HG03064 (cell line): ENCODE results near the gene ABHD17C.

Experiments used
- ATAC-seq: cut with Tn5 transposase; IDR thresholded peaks from one replicate; pipeline ENCODE4 v1.9.1; 2021; ENCODE audit warnings: low read depth; ENCODE audit not compliant: unreplicated experiment

The ABHD17C gene

DNA sequence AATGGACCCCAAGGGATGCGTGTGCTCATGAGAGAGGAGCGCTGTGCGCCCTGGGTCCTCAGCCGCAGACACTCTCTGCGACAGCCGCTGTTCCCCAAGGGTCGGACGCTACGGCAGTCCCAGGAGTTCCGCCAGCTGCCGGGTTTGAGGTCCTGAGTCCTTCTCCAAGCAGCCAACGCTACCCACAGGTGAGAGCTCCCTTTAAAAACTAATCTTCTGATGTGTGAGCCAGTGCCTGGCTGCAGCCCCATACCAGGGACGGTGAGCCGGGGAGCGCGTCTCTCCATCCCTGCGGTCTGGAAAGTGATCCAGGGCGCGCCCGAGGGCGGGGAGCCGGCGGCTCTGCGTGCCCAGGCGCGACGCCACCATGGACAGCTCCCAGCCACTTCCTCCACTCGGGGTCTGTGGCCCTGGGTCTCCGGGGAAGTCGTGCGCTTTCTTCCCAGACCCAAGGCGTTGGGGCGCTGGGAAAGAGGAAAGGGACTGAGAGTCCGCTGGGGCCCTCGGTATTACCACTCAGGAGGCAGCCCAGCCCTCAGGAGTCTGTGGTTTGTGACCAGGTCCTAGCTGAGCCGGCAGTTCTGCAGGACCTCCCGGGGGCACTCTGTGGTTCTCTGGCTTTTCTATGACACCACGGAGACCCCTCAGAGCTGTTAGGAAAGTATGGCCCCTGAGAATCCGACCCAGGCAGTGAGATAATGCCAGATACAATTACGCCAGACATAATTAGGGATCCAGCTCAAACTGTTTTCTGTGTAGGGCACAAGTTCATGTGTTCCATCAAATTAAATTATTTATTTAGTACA is 85.5 kb downstream of the ABHD17C start:
- no peak for ATAC-seq

DNA sequence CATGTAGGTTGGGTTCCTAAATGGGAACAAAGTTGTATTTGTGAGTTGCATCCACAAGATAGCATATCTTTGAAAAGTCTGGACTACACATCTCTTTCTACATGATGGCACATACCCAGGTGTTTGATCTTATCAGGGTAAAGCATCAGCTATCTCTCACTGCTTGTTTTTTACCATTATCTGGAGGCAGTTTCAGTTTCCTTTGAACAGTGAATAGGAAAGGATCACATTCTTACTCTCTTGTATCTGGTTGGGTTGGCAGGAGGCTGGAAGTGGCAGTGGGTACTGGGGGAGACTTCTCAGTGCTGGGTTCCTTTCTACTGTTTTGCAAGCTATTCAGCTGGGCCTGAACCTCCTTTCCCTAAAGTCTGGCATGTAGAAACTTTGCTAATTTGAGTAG is 88.2 kb downstream of the ABHD17C start:
- no peak for ATAC-seq

DNA sequence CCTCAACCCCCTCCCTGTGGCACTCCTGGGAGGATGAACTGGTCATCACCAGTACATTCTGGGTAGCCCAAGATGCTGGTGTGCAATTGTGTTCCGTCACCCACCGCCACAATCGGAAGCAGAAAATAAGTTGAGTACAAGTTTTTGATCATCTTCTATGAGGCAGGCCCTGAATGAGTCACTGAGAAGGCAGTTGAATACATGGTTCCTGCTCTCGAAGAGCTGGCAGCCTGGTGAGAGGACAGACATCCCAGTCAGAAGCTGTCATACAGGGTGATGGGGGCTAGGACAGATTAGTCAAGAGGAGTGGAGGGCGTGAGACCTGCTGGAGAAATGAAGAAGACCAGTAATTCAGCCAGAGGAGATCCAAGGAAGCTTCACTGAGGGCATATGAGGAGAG is 90.2 kb downstream of the ABHD17C start:
- ATAC-seq = no peak

DNA sequence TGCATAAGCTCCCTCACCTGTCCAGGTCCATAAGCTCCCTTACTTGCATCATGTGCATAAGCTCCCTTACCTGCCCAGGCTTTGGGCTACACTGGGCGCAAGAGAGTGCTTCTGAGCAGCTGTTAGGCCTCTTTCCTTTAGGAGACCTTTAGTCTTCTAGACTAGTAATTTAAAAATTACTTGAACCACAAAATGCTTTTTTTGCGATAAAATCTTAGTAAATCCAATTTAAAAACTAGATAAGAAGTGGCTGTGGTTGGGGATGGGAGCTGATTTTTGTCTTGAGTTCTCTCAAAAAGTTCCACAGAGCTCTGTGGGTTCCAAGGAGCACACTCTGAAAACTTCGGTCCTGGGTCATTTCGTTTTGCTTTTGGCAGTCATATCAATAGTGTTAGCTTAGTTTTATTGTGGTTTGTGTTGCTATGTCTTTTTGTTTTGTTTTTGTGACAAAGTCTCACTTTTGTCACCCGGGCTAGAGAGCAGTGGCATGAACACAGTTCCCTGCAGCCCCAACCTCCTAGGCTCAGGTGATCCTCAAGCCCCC is 90.8 kb downstream of the ABHD17C start:
- no peak for ATAC-seq

DNA sequence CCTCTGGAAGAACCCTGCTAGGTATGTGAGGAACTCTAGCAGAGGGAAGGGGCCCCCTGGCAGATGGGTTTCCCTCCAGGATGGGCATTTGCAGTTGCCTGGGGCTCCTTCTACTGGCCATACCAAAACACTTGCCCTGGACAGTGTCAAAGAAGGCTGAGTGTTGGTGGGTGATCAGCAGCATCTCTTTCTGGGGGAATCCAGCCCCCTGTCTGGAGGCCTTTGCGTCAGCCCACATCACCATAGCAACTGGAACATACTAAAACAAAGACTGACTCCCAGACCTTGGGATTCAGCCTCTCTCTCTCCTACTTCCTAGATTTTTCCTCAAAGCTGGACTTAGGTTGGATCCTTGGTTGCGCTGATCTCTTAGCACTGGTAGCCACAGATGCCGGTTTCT is 92.2 kb downstream of the ABHD17C start:
- ATAC-seq = no peak

DNA sequence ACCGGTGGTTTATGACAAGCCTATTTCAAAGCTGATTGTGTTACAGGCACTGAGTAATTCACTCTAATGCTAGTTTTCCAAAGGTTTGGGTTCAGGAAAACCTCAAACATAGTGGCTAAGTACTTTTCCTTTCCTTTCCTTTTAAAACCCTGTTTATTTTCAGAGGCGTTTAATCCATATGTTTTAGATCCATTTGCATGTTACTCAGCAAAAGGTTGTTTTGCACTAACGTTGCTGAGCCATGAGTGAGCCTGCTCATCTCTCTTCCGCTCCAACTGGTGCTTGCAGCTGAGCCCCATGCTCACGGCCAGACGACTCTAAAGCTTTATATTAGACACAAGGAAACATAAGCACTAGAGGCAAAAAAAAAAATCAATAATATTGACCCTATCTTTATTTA is 93.4 kb downstream of the ABHD17C start:
- ATAC-seq = no peak

DNA sequence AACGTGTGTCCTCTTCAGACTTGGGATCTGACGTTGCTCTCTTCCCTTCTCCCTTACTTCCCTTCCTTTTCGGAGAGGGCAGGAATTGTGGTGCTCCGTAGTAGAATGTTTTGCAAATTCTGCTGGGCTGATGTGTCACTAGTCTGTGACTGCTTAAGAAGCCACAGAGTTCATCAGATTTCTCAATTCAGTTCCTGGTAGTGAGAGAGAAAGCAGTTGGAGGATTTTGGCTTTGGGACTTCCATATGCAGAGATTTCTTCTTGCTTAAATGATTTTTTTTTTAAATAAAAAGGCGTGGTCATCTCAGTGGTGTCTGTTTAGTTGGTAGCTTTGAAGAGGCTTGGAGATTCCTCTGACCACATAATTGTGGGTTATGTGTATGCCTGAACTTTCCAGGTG is 94.2 kb downstream of the ABHD17C start:
- no peak for ATAC-seq

DNA sequence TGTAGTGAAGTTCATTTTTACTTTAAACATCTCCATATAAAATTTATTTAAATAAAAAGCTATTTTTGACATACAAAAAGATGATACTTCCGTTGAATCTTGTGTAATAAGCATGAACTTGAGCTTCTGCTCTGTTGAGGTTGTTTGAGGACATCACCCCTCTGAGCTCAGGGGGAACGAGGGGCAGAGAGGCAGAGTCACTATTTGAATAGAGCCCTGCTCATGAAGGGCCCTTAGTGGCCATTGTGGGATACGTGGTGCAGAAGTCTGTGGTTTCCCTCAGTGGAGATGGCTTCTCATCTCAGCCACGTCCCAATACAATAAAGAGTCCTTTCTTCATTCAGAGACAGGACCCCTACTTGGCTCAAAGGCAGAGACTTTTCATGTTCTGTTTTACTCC is 94.7 kb downstream of the ABHD17C start:
- no peak for ATAC-seq

DNA sequence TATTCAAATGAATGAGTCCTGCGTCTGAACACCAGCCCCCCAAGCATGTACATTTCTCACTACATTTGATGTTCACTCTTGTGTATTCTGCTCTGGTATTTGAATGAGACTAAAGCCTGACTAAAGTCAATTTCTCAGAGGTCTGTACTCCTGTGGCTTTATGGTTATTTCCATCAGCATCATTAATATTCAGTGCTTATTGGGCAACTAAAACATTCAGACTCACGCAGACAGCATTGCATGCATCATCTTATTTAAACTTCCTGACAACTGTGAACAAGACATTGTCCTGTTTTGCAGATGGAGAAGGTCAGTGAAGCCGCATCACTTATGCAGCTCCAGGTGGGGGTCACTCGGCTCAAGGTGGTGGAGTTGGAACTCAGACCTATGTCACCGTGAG is 95.1 kb downstream of the ABHD17C start:
- no peak for ATAC-seq

DNA sequence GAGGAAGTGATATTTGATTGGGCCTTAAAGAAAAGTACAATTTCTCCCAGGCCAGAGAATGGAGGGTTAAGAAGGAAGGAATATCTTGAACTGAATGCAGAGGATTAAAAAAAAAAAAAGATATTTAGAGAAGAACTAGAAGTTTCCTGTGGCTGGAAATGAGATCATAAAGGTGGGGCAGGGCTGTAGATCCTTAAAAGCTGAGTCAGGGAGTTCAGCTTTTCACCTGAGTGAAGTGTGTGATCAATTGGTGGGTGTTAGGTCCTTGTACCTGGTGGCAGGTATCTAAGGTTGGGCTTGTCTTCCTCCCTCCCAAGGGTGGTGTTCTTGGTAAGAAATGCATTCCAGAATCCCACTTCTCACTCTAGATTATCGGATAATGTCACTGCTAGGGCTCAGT is 95.9 kb downstream of the ABHD17C start:
- no peak for ATAC-seq

DNA sequence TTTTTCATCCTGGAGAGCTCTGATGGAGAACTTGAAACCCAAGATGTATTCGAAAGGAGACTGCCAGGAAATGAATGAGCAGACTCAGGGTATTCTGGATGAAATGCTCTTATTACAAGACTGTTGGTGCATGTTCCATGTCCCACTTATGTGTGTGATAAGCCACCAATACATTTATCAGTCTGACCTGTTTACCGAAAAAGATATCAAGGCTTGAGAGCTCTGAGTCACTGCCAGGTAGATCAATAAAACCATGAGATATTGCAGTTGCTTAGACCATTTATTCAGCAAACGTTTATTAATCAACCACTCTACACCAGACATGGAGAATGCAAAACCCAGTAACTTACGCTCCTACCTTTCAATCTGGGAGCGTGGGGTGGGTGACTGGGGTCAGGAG is 101.3 kb downstream of the ABHD17C start:
- ATAC-seq = no peak

DNA sequence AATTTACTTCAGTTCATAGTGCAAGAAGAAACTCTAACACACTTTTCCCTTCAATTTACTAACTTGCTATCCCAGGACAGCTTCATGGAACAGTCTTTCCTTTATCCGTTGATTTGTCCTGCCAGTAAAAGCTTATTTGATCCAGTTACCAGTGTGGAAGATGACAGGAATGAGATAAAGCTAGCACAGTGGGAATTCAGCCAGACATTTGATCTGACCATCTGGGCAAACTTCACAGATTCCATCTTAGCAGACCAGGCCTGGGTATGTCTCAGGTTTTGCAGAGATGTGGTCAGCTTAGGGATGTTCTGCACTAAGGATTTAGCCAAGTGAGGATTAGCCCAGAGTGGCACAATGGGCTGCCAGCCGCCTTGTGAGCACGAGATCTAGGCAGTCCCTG is 103.8 kb downstream of the ABHD17C start:
- ATAC-seq = no peak

DNA sequence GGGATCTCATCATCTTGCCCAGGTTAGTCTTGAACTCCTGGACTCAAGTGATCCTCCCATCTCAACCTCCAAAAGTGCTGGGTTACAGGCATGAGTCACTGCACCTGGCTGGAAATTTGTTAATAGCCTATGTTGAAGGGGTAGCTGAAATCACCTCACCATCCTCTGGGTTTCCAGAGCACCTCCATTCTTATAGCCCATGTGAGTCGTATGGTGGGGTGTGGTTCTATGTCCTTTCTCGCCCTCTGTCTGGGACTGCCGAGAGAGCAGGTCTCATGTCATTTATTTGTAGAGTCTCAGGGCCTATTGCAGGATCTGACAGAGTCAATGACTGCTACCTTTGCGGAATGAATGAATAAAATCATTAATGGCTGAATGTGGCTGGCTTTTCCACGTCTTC is 105.0 kb downstream of the ABHD17C start:
- no peak for ATAC-seq

DNA sequence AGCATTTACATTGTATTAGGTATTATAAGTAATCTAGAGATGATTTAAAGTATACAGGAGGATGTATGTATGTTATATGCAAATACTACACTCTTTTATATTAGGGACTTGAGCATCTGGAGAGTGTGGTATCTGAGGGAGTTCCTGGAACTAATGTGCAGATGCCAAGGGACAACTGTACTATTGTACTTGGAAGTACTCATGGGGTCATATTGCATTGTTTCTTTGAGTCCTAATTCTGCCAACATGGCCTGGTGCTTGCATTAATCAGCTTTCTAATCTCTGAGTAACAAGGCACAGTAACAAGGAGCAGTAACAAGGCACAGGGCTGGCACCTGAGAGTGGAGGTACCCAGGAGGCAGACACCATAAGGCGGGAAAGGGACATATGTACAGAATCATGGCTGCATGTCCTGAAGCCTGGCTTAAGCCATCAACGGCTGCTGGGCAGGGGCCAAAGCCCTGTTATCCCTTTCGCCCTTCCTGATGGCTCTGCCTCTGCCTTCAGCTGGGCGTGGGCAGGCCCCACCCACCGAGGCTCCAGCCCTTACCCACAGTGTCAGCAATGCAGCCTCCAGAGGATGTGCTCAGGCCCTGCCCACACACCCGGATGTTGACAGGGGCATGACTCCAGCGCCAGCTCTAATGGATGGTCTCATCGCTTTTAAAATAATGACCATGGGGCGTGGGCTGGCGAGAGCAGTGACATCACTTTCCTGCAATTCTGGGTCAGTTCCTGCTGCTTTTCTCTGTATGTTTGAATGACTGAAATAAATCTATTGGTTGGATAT is 107.0 kb downstream of the ABHD17C start:
- ATAC-seq = no peak

DNA sequence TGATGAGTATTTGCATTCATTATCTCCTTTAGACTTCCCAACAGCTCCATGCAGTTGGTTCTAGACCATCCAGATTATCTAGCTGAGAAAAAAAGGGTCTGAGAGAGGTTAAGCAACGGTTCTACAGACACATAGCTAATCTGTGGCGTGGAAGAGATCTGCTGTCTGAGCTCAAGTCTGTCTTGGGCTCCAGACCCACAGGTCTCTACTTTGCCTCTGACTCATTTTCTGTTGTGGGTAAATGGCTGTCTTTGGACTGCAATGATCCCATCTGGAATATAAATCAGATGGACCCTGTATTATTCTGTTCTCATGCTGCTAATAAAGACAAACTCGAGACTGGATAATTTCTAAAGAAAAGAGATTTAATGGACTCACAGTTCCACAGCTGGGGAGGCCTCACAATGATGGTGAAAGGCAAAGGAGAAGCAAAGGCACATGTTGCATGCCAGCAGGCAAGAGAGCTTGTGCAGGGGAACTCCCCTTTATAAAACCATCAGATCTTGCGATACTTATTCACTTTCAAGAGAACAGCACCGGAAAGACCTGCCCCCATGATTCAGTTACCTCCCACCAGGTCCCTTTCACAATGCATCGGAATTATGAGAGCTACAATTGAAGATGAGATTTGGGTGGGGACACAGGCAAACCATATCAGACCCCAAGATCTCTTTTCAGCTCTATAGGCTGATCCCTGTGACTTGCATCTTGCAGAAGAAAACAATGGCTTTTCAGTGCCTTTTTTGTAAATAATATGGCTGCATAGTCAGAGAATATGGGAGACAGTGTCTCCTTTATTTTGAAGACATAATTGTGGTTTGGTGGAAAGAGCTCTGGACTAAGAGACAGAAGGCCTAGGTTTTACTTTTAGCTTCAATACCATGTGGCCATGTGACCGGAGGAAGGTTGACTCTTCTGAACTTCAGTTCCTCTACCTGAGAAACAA is 108.7 kb downstream of the ABHD17C start:
- ATAC-seq = no peak

DNA sequence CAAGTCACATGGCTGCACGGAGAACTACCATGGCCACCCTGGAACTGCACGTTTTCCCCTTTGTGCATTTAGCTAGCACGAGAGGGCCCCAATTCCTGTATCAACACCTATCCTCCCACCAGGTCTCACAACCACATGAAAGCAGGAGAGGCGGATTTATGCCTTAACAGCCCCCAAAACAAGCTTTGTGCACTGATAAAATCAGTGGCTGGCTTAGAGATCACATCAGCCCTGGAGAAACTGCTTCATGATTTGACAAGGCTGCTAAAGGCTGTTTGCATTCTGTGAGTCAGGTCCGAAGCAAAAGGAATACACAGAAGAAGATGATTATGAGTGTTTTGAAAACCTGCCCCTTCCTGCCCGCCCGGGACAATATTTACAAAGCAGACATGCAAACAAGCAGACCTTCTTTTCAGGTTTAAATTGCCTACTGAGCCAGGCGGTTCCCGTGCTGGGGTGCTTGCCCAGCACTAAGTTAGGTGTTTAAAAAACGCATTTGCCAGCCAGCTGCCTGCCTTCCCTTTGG is 109.9 kb downstream of the ABHD17C start:
- no peak for ATAC-seq
